Fibroblast of pulmonary artery (primary cell): ENCODE results near the gene SLC25A20.
"Not testable (repeated sequence)": the region's sequence is repeated elsewhere in the genome, so short reads cannot be mapped to it uniquely, and the experiment has no call there.

Experiments
- DNase-seq: peaks from one replicate; pipeline ENCODE4 v3.0.0-alpha.2; 2010; ENCODE audit warnings: low read depth
- H3K4me3 ChIP-seq: replicated peaks from 2 replicates; pipeline ENCODE4 v1.5.1; 2011; ENCODE audit warnings: low read depth, mild to moderate bottlenecking, control low read depth, low read length, moderate library complexity
- TF ChIP-seq, protein P1 (sequence below): IDR thresholded peaks from 2 replicates; pipeline ENCODE4 v1.5.1; 2011; ENCODE audit warnings: mild to moderate bottlenecking, control low read depth, low read length, inconsistent platforms; ENCODE audit errors: missing control alignments

Gene SLC25A20

DNA sequence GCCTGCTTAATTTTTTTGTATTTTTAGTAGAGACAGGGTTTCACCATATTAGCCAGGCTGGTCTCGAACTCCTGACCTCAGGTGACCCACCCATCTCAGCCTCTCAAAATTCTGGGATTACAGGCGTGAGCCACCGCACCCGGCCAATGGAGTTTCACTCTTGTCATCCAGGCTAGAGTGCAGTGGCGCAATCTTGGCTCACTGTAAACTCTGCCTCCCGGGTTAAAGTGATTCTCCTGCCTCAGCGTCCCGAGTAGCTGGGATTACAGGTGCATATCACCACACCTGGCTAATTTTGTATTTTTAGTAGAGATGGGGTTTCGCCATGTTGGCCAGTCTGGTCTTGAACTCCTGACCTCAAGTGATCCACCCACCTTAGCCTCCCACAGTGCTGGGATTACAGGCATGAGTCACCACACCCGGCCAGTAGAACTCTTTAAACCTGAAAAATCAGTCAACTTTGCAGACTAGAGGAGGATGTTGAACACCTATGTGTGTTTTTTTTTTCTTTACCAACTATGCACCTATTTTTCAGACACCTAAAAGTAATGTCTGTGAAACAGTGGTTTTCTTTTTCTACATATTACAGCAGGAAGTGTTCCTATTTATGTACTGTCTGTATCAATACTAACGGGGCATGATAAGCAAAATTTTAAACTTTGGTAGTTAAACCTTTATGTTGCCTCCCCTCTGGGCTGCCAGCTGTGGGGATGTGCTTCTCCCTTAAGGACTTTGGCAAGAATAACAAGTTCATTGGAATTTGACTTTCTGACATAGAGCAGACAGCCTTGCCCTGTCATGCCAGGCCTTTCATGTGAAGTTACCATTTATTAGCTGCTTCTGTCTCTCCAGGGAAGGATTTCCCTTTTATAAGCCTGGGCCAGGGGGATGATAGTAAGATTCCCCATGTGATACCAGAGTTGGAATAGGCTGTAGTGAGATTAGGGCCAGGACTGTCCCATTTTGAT is 28.0 kb upstream of the SLC25A20 start:
- no peak overlapping the region for H3K4me3 ChIP-seq
- peak; percentile 40 for DNase-seq
- TF ChIP-seq, protein P1, sequence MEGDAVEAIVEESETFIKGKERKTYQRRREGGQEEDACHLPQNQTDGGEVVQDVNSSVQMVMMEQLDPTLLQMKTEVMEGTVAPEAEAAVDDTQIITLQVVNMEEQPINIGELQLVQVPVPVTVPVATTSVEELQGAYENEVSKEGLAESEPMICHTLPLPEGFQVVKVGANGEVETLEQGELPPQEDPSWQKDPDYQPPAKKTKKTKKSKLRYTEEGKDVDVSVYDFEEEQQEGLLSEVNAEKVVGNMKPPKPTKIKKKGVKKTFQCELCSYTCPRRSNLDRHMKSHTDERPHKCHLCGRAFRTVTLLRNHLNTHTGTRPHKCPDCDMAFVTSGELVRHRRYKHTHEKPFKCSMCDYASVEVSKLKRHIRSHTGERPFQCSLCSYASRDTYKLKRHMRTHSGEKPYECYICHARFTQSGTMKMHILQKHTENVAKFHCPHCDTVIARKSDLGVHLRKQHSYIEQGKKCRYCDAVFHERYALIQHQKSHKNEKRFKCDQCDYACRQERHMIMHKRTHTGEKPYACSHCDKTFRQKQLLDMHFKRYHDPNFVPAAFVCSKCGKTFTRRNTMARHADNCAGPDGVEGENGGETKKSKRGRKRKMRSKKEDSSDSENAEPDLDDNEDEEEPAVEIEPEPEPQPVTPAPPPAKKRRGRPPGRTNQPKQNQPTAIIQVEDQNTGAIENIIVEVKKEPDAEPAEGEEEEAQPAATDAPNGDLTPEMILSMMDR: no peak

DNA sequence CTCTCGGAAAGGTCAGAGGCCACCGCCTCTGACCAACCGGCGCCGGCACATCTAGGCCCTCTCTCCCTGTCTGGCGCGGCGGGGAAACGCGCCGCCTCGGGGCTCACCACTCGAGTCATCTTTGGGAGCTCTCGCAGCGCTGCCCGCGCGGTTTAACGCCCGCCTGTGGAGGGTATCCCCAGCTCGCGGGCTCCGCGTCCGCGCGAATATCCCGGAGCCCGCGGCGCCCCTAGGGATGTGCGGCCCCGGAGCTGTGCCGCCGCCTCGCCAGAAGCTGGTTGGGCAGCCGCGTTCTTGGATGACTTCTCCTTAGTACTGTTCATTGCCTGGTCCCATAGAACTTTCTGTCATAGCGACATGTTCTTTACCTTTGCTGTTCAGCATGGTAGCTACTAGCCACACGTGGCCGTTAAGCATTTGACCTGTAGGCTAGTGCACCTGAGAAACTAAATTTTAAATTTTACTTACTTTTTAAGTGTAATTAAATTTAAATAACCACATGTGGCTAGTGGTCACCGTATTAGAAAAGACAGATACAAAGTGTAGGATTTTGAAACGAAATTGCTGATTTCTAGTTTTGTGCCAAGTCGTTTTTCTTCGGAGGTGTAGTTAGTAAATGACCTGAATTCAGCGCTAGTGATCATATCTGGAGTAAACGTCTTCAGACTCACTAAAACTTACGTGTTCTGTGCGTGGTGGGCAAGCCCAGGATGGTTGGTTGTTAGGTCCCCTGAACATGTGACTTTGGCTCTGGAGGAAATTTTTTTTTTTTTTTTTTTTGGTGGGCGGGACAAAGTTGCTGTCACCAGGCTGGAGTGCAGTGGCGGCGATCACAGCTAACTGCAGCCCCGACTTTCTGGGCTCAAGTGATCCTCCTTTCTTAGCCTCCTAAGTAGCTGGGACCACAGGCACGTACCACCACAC is 20.8 kb upstream of the SLC25A20 start:
- TF ChIP-seq, protein P1: no peak
- peak overlapping the region; percentile 75 for H3K4me3 ChIP-seq
- peak; percentile 53 for DNase-seq

DNA sequence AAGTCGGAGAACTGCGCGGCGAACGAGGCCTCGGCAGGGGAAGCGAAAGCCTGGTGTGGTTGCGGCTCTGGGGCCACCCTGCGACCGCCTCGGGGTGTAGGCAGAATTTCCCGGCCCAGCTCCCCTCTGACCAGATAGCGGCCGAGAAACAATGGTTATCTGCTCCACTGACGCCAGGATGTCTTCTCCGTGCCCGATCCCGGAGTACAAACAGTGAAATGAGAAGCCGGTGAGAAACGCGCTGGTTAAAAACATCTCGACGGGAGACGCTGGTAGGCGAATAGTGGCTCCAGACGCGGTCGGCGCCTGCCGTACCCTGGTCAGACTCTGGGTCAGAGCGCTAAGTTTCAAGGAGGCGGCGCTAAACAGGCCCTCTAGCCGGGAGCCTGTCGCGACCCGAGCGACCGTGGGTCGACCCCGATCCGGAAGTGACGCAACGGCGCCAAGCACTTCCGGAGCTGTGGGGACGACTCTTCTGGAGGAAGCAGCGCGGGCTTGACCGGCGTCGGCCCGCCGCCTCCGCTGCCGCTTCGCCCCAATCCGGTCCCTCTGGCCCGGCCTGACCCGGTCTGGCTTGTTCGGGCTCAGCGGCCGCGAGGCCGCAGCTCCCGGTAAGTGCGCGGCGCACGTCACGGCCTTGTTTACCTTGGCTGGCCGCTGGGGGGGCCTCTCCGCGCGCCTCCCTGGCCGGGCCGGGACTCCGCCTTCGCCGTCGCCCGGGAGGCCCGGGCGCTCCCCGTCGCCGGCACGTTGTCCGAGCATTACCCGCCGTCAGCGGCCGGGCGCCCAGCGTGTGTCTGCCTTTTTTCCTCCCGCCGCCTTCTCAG is 19.9 kb upstream of the SLC25A20 start, which contains the start of gene ARIH2:
TSS of gene ARIH2 (plus strand) at position 455 of the 827 bp plus-strand sequence. CDS start 8,717 bp downstream, outside the sequence.
- DNase-seq: peak; percentile 94
- H3K4me3 ChIP-seq: peak within 1 kb of the TSS; percentile 75
- TF ChIP-seq, protein P1: no peak

DNA sequence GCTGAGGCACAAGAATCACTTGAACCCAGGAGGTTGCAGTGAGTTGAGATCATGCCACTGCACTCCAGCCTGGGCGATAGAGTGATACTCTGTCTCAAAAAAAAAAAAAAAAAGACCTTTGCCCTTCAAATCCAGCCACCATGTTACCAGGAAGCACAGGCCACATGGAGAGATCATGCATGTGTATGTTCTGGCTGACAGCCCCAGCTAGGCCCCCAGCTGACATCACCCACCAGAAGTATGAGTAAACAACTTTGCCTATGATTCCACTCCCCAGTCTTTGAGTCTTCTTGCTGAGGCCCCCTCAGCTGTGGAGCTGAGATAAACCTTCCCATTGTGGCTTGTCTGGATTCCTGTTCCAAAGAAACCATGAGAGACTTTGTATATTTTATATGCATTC is 16.6 kb upstream of the SLC25A20 start:
- TF ChIP-seq, protein P1: no peak

DNA sequence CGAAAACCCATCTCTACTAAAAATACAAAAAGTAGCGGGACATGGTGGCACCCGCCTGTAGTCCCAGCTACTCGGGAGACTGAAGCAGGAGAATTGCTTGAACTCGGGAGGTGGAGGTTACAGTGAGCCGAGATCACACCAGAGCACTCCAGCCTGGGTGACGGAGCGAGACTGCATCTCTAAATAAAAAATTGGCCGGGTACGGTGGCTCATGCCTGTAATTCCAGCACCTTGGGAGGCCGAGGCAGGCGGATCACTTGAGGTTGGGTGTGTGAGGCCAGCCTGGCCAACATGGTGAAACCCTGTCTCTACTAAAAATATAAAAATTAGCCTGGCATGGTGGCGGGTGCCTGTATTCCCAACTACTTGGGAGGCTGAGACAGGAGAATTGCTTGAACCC is 8.3 kb upstream of the SLC25A20 start:
- not testable (repeated sequence) for DNase-seq, H3K4me3 ChIP-seq

More for the DNA sequence above, 16.6 kb upstream of the SLC25A20 start:
- no peak overlapping the region for H3K4me3 ChIP-seq
- no peak for DNase-seq

DNA sequence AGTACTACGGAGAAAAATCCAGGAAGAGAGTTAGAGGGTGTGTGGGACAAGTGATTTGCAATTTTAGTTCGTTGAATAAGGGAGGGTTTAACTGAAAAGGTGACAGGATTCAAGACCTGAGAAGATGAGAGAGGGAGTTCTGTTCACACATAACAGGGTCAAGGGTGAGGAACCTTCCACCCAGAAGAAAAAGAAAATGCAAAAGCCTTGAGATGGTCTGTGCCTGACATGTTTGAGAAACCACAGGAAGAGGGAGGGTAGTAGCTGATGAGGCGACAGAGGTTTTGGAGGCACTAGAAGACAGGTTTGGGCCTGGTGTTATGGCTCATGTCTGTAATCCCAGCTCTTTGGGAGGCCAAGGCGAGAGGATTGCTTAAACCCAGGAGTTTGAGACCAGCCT is 591 bp upstream of the SLC25A20 start:
- TF ChIP-seq, protein P1: no peak
- peak overlapping the region; percentile 78 for H3K4me3 ChIP-seq
- no peak for DNase-seq
